Iris pigment epithelial cell (primary cell): Measurements from ENCODE around the gene SF3B4.
"Not testable (repeated sequence)": the region's sequence is repeated elsewhere in the genome, so short reads cannot be mapped to it uniquely, and the experiment has no call there.

Experiments
- DNase-seq: peaks from one replicate; pipeline ENCODE4 v3.0.0-alpha.2; 2011; ENCODE audit warnings: low read depth

SF3B4 gene

DNA sequence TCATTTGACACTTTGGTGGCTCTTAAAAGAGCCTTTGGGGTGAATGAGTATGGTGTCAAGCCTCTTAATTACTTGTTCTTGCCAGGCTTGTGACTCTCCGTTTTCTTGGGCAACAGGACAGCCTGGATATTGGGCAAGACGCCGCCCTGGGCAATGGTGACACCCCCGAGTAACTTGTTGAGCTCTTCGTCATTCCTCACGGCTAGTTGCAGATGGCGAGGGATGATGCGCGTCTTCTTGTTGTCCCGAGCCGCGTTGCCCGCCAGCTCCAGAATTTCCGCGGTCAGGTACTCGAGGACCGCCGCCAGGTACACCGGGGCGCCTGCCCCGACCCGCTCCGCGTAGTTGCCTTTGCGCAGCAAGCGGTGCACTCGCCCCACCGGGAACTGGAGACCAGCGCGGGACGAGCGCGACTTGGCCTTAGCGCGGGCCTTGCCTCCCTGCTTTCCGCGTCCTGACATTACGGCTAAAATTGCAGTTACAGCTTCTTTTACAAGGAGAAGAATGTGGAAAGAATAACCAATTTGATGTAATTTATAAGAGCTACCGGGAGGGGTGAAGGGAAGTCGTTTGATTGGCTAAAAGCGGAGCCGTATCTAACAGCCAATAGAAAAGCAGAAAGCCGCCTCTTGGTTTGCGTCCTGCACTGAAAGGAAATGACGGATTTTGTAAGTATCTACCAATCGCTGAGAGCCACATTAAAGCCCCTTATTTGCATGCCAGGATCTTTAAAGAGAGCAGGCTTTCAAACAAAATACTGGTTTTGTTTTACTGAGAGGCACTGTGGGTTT, 40.0 kb downstream of the SF3B4 start:
- peak; percentile 99 for DNase-seq

DNA sequence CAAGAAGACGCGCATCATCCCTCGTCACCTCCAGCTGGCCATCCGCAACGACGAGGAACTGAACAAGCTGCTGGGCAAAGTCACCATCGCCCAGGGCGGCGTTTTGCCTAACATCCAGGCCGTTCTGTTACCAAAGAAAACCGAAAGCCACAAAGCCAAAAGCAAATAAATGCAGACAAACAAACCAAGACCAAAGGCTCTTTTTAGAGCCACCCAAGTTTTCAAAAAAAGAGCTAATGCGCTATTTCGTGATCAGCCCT, 40.5 kb downstream of the SF3B4 start:
- not testable (repeated sequence) for DNase-seq

DNA sequence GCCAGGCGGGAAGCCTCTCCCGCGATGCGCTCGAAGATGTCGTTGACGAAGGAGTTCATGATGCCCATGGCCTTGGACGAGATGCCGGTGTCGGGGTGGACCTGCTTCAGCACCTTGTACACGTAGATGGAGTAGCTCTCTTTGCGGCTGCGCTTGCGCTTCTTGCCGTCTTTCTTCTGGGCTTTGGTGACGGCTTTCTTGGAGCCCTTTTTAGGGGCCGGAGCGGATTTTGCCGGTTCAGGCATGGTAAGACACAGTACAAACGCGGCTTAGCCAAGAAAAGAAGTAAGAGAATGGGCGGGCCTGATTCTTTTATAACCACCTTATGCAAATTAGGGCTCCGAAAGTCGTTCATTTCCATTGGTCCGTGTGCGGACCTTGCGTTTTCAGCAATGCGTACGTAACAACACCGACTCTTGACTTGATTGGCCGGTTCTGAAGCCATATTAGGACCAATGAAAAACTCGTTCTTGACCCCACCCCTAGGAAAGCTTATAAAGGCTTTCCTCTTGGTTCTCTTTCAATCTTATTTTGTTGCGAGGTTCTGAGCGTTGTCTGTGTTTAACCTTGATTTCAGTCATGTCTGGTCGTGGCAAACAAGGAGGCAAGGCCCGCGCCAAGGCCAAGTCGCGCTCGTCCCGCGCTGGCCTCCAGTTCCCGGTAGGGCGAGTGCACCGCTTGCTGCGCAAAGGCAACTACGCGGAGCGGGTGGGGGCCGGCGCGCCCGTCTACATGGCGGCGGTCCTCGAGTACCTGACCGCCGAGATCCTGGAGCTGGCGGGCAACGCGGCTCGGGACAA, 41.0 kb downstream of the SF3B4 start:
- peak; percentile 99 for DNase-seq

DNA sequence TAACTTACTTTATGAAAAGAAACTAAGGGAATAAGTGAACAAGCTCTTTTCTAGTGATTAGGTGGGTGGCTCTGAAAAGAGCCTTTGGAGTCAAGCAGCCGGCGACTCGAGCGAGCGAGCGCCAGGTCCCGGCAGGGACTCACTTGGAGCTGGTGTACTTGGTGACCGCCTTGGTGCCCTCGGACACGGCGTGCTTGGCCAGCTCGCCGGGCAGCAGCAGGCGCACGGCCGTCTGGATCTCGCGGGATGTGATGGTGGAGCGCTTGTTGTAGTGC, 41.5 kb downstream of the SF3B4 start:
- peak; percentile 52 for DNase-seq

DNA sequence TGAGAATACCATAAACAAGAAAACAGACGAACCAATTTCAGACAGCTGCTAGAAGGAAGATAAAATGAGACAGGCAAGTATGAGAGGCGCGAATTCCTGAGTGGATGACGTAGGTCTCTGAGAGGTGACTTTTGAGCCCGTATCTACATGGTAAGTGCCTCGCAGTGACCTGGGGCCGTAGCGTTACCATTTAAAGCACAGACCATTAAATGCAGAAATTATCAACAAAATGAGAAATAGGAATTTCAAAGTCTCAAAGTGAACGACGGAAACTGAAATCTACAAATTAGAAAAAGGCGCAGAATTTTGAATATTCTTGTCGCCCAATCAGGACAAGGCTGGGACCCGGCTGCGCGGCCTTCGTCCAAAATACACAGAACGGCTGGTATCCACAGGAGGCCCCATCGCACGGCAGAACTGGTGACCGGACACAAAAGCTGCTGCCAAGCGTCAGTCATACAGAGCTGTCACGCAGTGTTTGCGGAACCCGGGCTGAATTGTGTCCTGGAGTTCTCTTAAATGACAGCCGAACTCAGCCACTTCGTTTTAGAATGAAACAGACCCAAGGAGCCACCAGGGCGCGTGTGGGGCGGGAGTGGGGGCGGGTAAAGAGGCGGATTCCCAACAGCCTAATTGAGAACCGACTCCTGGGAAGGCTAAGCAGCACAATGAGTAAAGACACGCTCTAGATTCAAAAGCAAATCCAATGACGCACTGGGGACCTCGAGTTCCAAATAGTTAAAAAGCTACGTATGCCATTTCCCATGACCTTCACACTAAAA, 42.1 kb downstream of the SF3B4 start:
- DNase-seq, result peak; percentile 65

DNA sequence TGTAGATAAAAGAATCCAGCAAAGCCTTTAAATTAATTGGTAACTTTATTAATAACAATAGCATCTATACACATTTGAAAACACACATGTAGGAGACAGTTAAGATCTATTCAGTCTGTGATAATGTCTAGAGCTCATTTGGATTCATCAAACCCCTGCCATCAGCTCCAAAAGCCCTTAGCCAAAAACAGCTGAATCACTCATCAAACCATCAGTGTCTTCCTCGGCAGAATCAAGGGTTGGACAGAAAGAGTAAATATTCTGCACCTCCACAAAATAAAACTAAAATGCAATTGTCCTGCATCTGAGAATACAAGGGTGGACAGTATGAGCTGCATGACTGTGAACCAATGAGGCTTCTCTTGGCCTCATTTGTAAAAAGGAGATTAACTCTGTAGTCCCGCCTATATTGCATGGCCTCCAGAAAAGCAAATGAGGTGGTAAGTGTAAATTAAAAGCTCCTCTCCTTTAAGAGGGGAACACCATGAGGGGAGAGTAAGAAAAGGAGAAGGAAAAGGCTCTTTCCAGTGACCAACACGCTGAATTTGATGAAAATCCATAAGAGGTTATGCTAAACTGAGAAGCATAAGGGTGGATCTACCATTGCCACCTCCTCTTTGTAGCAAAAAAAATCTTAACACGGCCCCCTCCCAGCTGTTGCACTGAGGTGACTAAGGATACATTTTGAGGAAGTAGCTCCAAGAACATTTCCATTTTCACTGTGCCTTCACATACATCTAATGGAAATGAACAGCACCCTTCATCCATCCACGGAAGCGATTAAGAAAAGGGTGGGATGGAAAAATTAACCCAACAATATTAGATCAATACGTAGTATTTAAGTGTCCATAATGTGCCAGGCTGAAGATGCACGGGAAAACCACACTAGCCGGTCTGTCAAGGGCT, 42.9 kb downstream of the SF3B4 start:
- peak; percentile 26 for DNase-seq

DNA sequence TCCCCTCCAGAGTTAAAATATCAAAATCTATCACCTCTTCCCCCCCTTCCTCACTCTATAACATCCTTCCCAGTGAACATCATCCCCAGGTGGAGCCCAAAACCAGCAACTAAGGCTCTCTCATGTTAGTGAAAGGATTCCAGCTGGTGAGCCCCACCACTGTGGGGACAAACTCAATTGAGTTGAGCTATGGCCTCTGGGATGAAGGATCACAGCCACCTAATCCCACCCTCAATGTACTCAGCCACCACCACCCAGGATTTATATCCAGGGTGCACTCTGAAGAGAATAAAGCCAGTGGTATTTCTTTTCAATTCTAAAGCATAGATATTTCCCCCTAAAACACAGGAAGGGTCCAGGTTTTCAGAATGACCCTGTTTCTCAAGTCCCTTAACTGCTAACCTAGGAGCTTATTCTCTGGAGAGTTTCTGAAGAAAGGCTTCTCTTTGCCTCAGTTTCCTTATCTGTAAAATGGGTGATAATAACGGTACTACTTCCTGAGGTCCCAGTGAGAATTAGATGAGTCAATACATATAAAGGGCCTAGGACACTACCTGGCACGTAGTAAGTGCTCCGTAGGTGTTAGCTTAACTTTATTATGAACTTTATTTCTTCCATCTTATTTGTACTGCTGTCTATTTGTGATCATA, 43.9 kb downstream of the SF3B4 start:
- DNase-seq, result no peak

DNA sequence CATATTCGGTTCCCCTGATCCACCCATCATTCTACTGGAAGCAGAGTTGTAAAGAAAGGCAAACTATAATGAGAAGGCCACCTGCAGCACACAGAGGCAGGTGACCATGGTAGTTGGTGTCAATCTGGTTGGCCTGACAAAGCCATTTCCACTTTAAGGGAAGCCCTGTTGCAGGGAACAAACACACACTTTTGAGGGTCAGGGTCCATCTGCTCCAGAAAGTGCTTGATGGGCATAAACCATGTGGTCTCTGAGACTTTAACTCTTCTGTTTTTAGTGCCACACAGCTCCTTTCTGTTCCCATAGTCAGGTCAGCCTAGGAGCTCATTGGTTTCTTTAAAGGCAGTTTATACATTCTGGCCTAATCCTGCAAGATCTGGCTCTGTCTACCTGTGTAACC, 45.7 kb downstream of the SF3B4 start:
- DNase-seq, result no peak

DNA sequence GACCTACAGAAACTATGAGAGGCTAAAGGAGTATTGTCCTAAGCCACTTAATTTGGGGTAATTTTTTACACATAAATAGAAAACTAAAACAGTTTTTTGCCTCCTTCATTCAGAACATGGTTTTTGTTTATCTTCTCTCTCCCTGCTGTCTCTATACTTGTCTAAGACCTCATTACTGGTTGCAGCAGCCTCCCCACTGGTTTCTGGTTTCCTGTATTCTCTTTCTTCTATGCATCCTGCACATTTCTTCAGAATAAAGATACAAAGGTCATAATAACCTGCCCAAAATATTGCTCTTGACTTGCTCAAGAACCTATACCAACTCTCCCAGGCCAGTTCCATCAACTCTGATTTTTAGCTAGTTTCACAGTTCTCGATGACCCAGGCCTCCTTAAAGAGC, 48.0 kb downstream of the SF3B4 start:
- DNase-seq, result no peak

DNA sequence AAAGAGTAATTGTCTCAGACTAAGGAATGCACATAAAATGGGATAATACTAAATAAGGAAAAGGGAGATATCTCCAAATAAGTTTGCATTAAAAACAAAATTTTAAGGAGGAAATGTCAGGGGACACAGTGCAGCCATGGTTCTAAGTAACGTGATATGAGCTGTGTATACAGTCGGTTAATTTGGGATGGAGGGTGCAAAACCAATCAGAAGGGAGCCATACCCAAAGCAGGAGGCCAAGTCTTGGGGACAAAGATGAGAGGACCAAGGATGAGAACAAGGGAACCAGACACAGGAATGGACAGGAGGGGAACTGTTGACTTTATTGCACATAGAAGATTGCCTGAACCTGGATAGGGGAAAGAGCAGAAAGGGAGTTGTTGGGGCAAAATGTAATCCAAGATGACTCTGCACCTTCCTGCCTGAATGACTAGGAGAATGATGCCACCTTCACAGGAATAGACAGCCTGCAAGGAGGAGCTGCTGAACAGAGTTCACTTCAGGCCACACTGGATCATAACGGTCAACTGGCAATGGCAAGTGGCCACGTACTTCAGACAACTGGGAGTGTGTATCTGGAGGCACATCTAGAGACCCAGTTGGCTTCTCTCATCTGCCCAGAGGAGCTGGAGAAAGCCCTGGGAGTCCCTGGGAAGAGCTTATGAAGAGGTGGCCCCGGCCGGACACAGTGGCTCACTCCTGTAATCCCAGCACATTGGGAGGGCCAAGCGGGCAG, 50.2 kb downstream of the SF3B4 start:
- no peak for DNase-seq
